Mucosa of descending colon (tissue), 3 donors: Measurements from ENCODE around the gene STK16. TPM values are rescaled to one million over a fixed set of nuclear protein-coding genes. Genes with fewer than 3 reads are reported as not detected.

Experiments used
- ATAC-seq: fragments of 200-7000 bp; cut with Tn5 transposase; one replicate; pipeline ENCODE4 v1.9.1; 2020; ENCODE audit warnings: mild to moderate bottlenecking, moderate library complexity
- DNase-seq, 3 donors: peaks; one replicate each; pipeline ENCODE4 v3.0.0-alpha.2; 2020
- H3K36me3 ChIP-seq: fragments of 200-600 bp; one replicate; pipeline ENCODE4 v1.8.0; 2021; ENCODE audit warnings: low read depth, mild to moderate bottlenecking
- H3K4me1 ChIP-seq: fragments of 200-600 bp; one replicate; pipeline ENCODE4 v1.8.0; 2021; ENCODE audit warnings: low read depth, mild to moderate bottlenecking
- H3K4me3 ChIP-seq: fragments of 200-600 bp; one replicate; pipeline ENCODE4 v1.8.0; 2021; ENCODE audit warnings: mild to moderate bottlenecking
- H3K9me3 ChIP-seq: fragments of 200-600 bp; one replicate; pipeline ENCODE4 v1.8.0; 2021; ENCODE audit warnings: mild to moderate bottlenecking
- CTCF ChIP-seq: fragments of 200-600 bp; IDR thresholded peaks from one replicate; pipeline ENCODE4 v1.8.0; 2022; ENCODE audit warnings: antibody characterized with exemption, mild to moderate bottlenecking
- intact Hi-C, 2 donors: fragments of 100-400 bp; cut with DNase I in 1 of 2; cut with micrococcal nuclease in 1 of 2; formaldehyde crosslinking; loops; one replicate each; pipeline versions ENCODE4 v1.11.0 to v1.11.1; 2022; cut with DNase I, micrococcal nuclease
- total RNA-seq, 3 donors: library from RNA; stranded (reverse); fragmentation: NEBNext Ultra II Directional in 2 of 3; extraction: Animal tissue kit (Norgen Biotek cat#: 25700) in 2 of 3; gene quantifications; one replicate each; pipeline versions ENCODE4 v1.2.1 to v1.2.4, GENCODE V29; 2021 to 2023
- donor health status: DM: no; HTN: no; CAD: no; lungs with moderate emphysema.
- donor health status: DM: no; HTN: no; CAD: no.
- donor health status: DM: no; HTN: yes; CAD: no.

STK16 gene
- total RNA-seq, 3 donors from 2014 or later: 29.7 to 37.3 (median 32.7) TPM

DNA sequence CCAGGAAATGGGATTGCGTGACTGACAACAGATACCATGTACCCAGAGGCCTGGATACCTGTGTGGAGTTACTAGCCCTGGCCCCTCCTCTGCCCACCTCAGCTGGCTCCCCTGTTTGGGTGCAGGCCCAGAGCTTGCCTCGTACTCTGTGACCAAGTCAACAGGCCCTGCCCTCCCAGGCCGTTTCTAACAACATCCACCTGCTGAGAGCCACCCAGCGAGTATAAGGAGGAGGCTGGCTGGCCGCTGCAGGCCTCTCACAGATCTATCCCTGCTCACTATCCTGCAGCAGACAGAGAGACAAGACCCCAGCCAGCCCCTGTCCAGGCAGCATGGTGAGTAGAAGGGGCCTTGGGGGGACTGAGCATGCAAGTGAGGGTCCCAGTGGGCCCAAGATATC lies 21.0 kb downstream of the STK16 start:
- TF ChIP-seq CTCF: no peak
- intact Hi-C loops: no loop called here
- Histone ChIP-seq H3K4me1 (no peaks in the 10 kb centered on the region), H3K4me3 (no peak overlapping the region), H3K9me3 (no peaks in the 10 kb centered on the region), H3K36me3 (no peaks in the 10 kb centered on the region)
- DNase-seq (no peak), ATAC-seq (no peak)

GRCh38 chr2:219266886-219267285 lies 21.6 kb downstream of the STK16 start:
- no peak for DNase-seq
- intact Hi-C loops: no loop called here
- no peak for TF ChIP-seq CTCF

DNA sequence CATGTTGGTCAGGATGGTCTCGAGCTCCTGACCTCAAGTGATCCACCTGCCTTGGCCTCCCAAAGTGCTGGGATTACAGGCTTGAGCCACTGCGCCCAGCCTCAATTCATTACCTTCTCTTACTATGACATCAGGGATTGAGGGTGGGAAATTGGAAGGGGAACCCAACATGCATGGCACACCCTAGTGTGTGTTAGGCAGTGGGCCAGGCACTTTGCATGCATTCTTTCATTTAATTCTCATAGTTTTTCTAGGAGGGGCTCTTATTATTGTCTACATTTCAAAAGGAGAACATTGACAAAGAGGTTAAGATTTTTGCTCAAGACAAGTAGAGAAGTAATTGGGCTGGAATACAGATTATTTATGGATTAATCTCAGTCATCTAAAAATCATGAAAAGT lies 23.0 kb downstream of the STK16 start:
- intact Hi-C loops: no loop called here
- DNase-seq (no peak), ATAC-seq (no peak)
- H3K4me1 ChIP-seq: no peaks in the 10 kb centered on the region
- no peaks in the 10 kb centered on the region for H3K36me3 ChIP-seq
- H3K4me3 ChIP-seq: no peak overlapping the region
- TF ChIP-seq CTCF: no peak
- H3K9me3 ChIP-seq: no peaks in the 10 kb centered on the region

More at GRCh38 chr2:219266886-219267285, 21.6 kb downstream of the STK16 start:
- Histone ChIP-seq H3K36me3 (no peaks in the 10 kb centered on the region), H3K9me3 (no peaks in the 10 kb centered on the region), H3K4me1 (no peaks in the 10 kb centered on the region), H3K4me3 (no peak overlapping the region)
- no peak for ATAC-seq

GRCh38 chr2:219269362-219270054 lies 24.2 kb downstream of the STK16 start:
- Histone ChIP-seq H3K4me1 (no peaks in the 10 kb centered on the region), H3K36me3 (no peaks in the 10 kb centered on the region), H3K4me3 (no peak overlapping the region), H3K9me3 (no peaks in the 10 kb centered on the region)
- no peak for TF ChIP-seq CTCF
- ATAC-seq (peak; percentile 92), DNase-seq (peak in 2 of 3 donors; percentile 73 to 85)
- intact Hi-C loops: no loop called here

GRCh38 chr2:219270055-219270372 lies 24.7 kb downstream of the STK16 start:
- no peak for TF ChIP-seq CTCF
- no peaks in the 10 kb centered on the region for H3K36me3 ChIP-seq
- DNase-seq (no peak), ATAC-seq (no peak)
- intact Hi-C loops: no loop called here
- H3K4me1 ChIP-seq: no peaks in the 10 kb centered on the region
- no peaks in the 10 kb centered on the region for H3K9me3 ChIP-seq
- no peak overlapping the region for H3K4me3 ChIP-seq

DNA sequence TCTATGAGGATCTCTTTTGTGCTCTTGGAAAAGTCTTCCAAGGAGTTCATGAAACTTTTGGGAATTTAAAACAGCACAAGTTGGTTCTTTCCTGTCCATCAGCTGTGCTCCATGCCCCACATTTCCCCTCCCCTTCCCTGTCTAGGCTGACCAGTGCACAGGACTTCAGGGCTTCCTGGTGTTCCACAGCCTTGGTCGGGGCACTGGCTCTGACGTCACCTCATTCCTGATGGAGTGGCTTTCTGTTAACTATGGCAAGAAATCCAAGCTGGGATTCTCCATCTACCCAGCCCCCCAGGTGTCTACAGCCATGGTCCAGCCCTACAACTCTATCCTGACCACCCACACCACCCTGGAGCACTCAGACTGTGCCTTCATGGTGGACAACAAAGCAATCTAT lies 25.7 kb downstream of the STK16 start:
- H3K4me1 ChIP-seq: no peaks in the 10 kb centered on the region
- intact Hi-C loops: no loop called here
- H3K36me3 ChIP-seq: no peaks in the 10 kb centered on the region
- no peaks in the 10 kb centered on the region for H3K9me3 ChIP-seq
- ATAC-seq (no peak), DNase-seq (no peak)
- no peak overlapping the region for H3K4me3 ChIP-seq
- TF ChIP-seq CTCF: no peak
